Effector memory CD4-positive, alpha-beta T cell (primary cell): ENCODE measurements around the gene SEMA4G.

Experiments
- DNase-seq, 3 donors: peaks; one replicate each; pipeline ENCODE4 v3.0.0-alpha.2; 2020
- H3K27ac ChIP-seq: 2 replicates; pipeline ENCODE4 v1.7.0; 2013; ENCODE audit warnings: mild to moderate bottlenecking, low read length, moderate library complexity; ENCODE audit not compliant: insufficient read depth, poor library complexity, severe bottlenecking
- H3K27me3 ChIP-seq: replicated peaks from 2 replicates; pipeline ENCODE4 v1.7.0; 2013; ENCODE audit warnings: mild to moderate bottlenecking, low read length; ENCODE audit not compliant: insufficient read depth, control insufficient read depth, poor library complexity, severe bottlenecking
- H3K36me3 ChIP-seq: 2 replicates; pipeline ENCODE4 v1.7.0; 2013; ENCODE audit warnings: mild to moderate bottlenecking, low read length, moderate library complexity; ENCODE audit not compliant: control insufficient read depth, insufficient read depth
- H3K4me1 ChIP-seq: 2 replicates; pipeline ENCODE4 v1.7.0; 2013; ENCODE audit warnings: low read length, mild to moderate bottlenecking; ENCODE audit not compliant: control insufficient read depth, insufficient read depth, poor library complexity, severe bottlenecking
- H3K4me3 ChIP-seq: 2 replicates; pipeline ENCODE4 v1.7.0; 2013; ENCODE audit warnings: low read length, low read depth, mild to moderate bottlenecking; ENCODE audit not compliant: insufficient read depth, poor library complexity, severe bottlenecking
- H3K9me3 ChIP-seq: 2 replicates; pipeline ENCODE4 v1.7.0; 2013; ENCODE audit warnings: mild to moderate bottlenecking, low read length, moderate library complexity; ENCODE audit not compliant: control insufficient read depth

The SEMA4G gene

GRCh38 chr10:100945754-100946153, 23.6 kb upstream of the SEMA4G start:
- no peaks in the 10 kb centered on the region for H3K9me3 ChIP-seq
- H3K27me3 ChIP-seq, result no peaks in the 10 kb centered on the region
- H3K27ac ChIP-seq, result no peak overlapping the region
- H3K4me1 ChIP-seq, result peaks cover 5% of the 10 kb centered on the region
- no peak for DNase-seq
- peaks cover 50% of the 10 kb centered on the region for H3K36me3 ChIP-seq
- H3K4me3 ChIP-seq, result no peak overlapping the region

- DNase-seq, result no peak
- Histone ChIP-seq H3K27me3 (no peaks in the 10 kb centered on the region), H3K36me3 (peaks cover 51% of the 10 kb centered on the region), H3K4me1 (peaks cover under 1% of the 10 kb centered on the region), H3K27ac (no peak overlapping the region), H3K4me3 (no peak overlapping the region), H3K9me3 (no peaks in the 10 kb centered on the region)
Measured at GRCh38 chr10:100948916-100949315, 20.4 kb upstream of the SEMA4G start.

- no peak for DNase-seq
- no peaks in the 10 kb centered on the region for H3K9me3 ChIP-seq
- H3K4me3 ChIP-seq, result no peak overlapping the region
- H3K4me1 ChIP-seq, result no peaks in the 10 kb centered on the region
- H3K27me3 ChIP-seq, result no peaks in the 10 kb centered on the region
- no peak overlapping the region for H3K27ac ChIP-seq
- peaks cover 42% of the 10 kb centered on the region for H3K36me3 ChIP-seq
Measured at GRCh38 chr10:100960251-100960650, 9.1 kb upstream of the SEMA4G start.

GRCh38 chr10:100962351-100963080, 6.8 kb upstream of the SEMA4G start:
- no peak overlapping the region for H3K4me3 ChIP-seq
- no peaks in the 10 kb centered on the region for H3K9me3 ChIP-seq
- H3K27me3 ChIP-seq, result no peaks in the 10 kb centered on the region
- no peaks in the 10 kb centered on the region for H3K4me1 ChIP-seq
- peaks cover 39% of the 10 kb centered on the region for H3K36me3 ChIP-seq
- H3K27ac ChIP-seq, result no peak overlapping the region
- DNase-seq, result no peak

GRCh38 chr10:100963826-100964225, 5.5 kb upstream of the SEMA4G start:
- Histone ChIP-seq H3K9me3 (no peaks in the 10 kb centered on the region), H3K4me3 (no peak overlapping the region), H3K36me3 (peaks cover 31% of the 10 kb centered on the region), H3K27ac (no peak overlapping the region), H3K27me3 (no peaks in the 10 kb centered on the region), H3K4me1 (peaks cover 3% of the 10 kb centered on the region)
- DNase-seq, result no peak

- no peak for DNase-seq
- H3K4me1 ChIP-seq, result peaks cover 6% of the 10 kb centered on the region
- H3K27me3 ChIP-seq, result no peaks in the 10 kb centered on the region
- no peaks in the 10 kb centered on the region for H3K9me3 ChIP-seq
- no peak overlapping the region for H3K27ac ChIP-seq
- no peak overlapping the region for H3K4me3 ChIP-seq
- peaks cover 16% of the 10 kb centered on the region for H3K36me3 ChIP-seq
Measured at GRCh38 chr10:100965820-100966219, 3.5 kb upstream of the SEMA4G start.

- H3K4me3 ChIP-seq, result no peak overlapping the region
- no peaks in the 10 kb centered on the region for H3K27me3 ChIP-seq
- H3K27ac ChIP-seq, result no peak overlapping the region
- peaks cover 16% of the 10 kb centered on the region for H3K36me3 ChIP-seq
- H3K9me3 ChIP-seq, result no peaks in the 10 kb centered on the region
- peaks cover 6% of the 10 kb centered on the region for H3K4me1 ChIP-seq
- DNase-seq, result no peak
Measured at GRCh38 chr10:100966887-100967286, 2.4 kb upstream of the SEMA4G start.

GRCh38 chr10:100967332-100967731, 2.0 kb upstream of the SEMA4G start:
- peaks cover 14% of the 10 kb centered on the region for H3K36me3 ChIP-seq
- DNase-seq, result no peak
- H3K4me1 ChIP-seq, result peaks cover 6% of the 10 kb centered on the region
- H3K4me3 ChIP-seq, result no peak overlapping the region
- H3K9me3 ChIP-seq, result no peaks in the 10 kb centered on the region
- H3K27me3 ChIP-seq, result no peaks in the 10 kb centered on the region
- no peak overlapping the region for H3K27ac ChIP-seq

- DNase-seq, result no peak
- Histone ChIP-seq H3K4me1 (peaks cover 6% of the 10 kb centered on the region), H3K9me3 (no peaks in the 10 kb centered on the region), H3K4me3 (no peak overlapping the region), H3K27me3 (no peaks in the 10 kb centered on the region), H3K27ac (no peak overlapping the region), H3K36me3 (peaks cover 6% of the 10 kb centered on the region)
Measured at GRCh38 chr10:100968062-100968736, 1.1 kb upstream of the SEMA4G start.

- Histone ChIP-seq H3K4me3 (peak overlapping the region; percentile 39), H3K9me3 (no peaks in the 10 kb centered on the region), H3K4me1 (peaks cover 6% of the 10 kb centered on the region), H3K27me3 (no peaks in the 10 kb centered on the region), H3K36me3 (peaks cover 6% of the 10 kb centered on the region), H3K27ac (no peak overlapping the region)
- no peak for DNase-seq
Measured at GRCh38 chr10:100968863-100969186, 479 bp upstream of the SEMA4G start.
